Measurements from ENCODE around the gene KATNBL1.

The KATNBL1 gene

DNA sequence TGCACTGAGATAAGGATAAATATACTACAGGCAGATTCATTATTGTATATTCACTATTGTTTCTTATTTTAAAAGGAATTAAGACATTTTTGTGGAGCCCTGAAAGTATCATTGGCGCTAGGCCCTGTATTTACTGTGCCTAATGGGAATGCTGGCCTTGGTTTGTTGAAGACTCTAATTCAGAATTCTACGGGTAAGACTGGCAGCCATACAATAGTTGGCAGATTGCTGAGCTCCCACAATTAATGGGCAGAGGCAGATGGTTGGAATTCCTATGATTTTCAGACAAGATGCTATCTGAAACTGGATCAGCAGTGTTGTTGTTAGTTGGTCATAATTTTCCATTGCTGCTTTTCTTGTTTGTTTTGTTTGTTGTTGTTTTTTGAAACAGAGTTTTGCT lies 93.3 kb downstream of the KATNBL1 start:
- TF ChIP-seq POLR2AphosphoS5 (IDR thresholded peaks at IDR 0.05; ENCODE audit: low read depth) (no peak), GABPA (IDR thresholded peaks at IDR 0.05; ENCODE audit: low read depth) (no peak), SPI1 (IDR thresholded peaks at IDR 0.05; ENCODE audit: borderline replicate concordance, low read depth) (no peak)
- TF ChIP-seq, protein P1, sequence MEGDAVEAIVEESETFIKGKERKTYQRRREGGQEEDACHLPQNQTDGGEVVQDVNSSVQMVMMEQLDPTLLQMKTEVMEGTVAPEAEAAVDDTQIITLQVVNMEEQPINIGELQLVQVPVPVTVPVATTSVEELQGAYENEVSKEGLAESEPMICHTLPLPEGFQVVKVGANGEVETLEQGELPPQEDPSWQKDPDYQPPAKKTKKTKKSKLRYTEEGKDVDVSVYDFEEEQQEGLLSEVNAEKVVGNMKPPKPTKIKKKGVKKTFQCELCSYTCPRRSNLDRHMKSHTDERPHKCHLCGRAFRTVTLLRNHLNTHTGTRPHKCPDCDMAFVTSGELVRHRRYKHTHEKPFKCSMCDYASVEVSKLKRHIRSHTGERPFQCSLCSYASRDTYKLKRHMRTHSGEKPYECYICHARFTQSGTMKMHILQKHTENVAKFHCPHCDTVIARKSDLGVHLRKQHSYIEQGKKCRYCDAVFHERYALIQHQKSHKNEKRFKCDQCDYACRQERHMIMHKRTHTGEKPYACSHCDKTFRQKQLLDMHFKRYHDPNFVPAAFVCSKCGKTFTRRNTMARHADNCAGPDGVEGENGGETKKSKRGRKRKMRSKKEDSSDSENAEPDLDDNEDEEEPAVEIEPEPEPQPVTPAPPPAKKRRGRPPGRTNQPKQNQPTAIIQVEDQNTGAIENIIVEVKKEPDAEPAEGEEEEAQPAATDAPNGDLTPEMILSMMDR (IDR thresholded peaks at IDR 0.05; ENCODE audit: insufficient read depth, low read length) = no peak
- TF ChIP-seq, protein P2, sequence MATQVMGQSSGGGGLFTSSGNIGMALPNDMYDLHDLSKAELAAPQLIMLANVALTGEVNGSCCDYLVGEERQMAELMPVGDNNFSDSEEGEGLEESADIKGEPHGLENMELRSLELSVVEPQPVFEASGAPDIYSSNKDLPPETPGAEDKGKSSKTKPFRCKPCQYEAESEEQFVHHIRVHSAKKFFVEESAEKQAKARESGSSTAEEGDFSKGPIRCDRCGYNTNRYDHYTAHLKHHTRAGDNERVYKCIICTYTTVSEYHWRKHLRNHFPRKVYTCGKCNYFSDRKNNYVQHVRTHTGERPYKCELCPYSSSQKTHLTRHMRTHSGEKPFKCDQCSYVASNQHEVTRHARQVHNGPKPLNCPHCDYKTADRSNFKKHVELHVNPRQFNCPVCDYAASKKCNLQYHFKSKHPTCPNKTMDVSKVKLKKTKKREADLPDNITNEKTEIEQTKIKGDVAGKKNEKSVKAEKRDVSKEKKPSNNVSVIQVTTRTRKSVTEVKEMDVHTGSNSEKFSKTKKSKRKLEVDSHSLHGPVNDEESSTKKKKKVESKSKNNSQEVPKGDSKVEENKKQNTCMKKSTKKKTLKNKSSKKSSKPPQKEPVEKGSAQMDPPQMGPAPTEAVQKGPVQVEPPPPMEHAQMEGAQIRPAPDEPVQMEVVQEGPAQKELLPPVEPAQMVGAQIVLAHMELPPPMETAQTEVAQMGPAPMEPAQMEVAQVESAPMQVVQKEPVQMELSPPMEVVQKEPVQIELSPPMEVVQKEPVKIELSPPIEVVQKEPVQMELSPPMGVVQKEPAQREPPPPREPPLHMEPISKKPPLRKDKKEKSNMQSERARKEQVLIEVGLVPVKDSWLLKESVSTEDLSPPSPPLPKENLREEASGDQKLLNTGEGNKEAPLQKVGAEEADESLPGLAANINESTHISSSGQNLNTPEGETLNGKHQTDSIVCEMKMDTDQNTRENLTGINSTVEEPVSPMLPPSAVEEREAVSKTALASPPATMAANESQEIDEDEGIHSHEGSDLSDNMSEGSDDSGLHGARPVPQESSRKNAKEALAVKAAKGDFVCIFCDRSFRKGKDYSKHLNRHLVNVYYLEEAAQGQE (IDR thresholded peaks at IDR 0.05; ENCODE audit: insufficient replicate concordance, low read depth) = no peak
- DNase-seq (ENCODE audit: low read depth in 1 of 2, low spot score in 1 of 2) = no peak

DNA sequence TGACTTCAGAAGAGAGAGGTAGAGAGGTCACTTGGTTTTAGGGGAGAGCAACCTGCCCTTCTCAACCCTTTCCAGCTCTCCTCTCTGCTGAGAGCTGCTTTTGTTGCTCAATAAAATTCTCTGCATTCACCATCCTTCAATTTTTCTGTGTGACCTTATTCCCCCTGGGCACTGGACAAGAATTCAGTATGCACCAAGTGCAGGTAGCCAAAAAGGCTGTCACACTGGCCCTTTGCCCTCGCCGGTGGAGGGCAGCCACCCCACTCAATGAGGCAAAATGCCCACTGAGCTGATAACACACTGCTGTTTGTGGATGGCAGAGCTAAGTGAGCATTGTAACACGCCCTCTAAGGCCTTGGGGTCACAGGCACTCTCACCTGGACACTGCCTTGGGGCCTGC lies 95.2 kb downstream of the KATNBL1 start:
- no peak overlapping the region for H3K4me3 ChIP-seq (replicated peaks; ENCODE audit: insufficient read depth, low read length)
- no peak overlapping the region for H3K27ac ChIP-seq (replicated peaks)
- DNase-seq (ENCODE audit: low read depth in 1 of 2, low spot score in 1 of 2) = no peak
- TF ChIP-seq, protein P1 (IDR thresholded peaks at IDR 0.05; ENCODE audit: insufficient read depth, low read length) = no peak
- TF ChIP-seq, protein P2 (IDR thresholded peaks at IDR 0.05; ENCODE audit: insufficient replicate concordance, low read depth) = no peak
- no peak for TF ChIP-seq GABPA (IDR thresholded peaks at IDR 0.05; ENCODE audit: low read depth)
- TF ChIP-seq SPI1 (IDR thresholded peaks at IDR 0.05; ENCODE audit: borderline replicate concordance, low read depth) = no peak
- TF ChIP-seq POLR2AphosphoS5 (IDR thresholded peaks at IDR 0.05; ENCODE audit: low read depth) = no peak
- H3K27me3 ChIP-seq (ENCODE audit: insufficient read depth, poor library complexity, severe bottlenecking) = no peaks in the 10 kb centered on the region

More for the DNA sequence above, 93.3 kb downstream of the KATNBL1 start:
- Histone ChIP-seq H3K27ac (replicated peaks) (no peak overlapping the region), H3K4me3 (replicated peaks; ENCODE audit: insufficient read depth, low read length) (no peak overlapping the region), H3K27me3 (ENCODE audit: insufficient read depth, poor library complexity, severe bottlenecking) (no peaks in the 10 kb centered on the region)

DNA sequence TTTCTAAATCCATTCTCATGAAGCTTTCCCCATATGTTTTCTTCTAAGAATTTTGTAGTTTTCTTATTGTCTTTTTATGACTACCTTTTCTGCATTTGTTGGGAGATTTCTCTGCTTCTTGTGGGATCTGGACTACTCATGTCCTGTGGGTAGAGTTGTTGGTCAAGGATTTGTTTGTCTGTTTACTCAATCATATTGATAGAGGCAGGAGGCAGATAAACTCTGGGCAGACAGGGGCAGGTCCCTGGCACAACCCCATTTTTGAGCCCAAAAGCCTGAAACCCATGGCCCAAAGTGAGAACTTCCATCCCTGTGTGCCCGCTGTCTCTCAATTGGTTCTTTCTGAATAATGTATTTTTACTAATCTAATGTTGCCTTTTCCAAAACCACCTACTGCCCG lies 95.7 kb downstream of the KATNBL1 start:
- TF ChIP-seq, protein P2 (IDR thresholded peaks at IDR 0.05; ENCODE audit: insufficient replicate concordance, low read depth) = no peak
- TF ChIP-seq SPI1 (IDR thresholded peaks at IDR 0.05; ENCODE audit: borderline replicate concordance, low read depth) (no peak), GABPA (IDR thresholded peaks at IDR 0.05; ENCODE audit: low read depth) (no peak), POLR2AphosphoS5 (IDR thresholded peaks at IDR 0.05; ENCODE audit: low read depth) (no peak)
- TF ChIP-seq, protein P1 (IDR thresholded peaks at IDR 0.05; ENCODE audit: insufficient read depth, low read length) = no peak
- DNase-seq (ENCODE audit: low read depth in 1 of 2, low spot score in 1 of 2) = no peak
- Histone ChIP-seq H3K27me3 (ENCODE audit: insufficient read depth, poor library complexity, severe bottlenecking) (no peaks in the 10 kb centered on the region), H3K27ac (replicated peaks) (no peak overlapping the region), H3K4me3 (replicated peaks; ENCODE audit: insufficient read depth, low read length) (no peak overlapping the region)
